ENCODE data around the gene FCAMR. TPM values are rescaled to one million over a fixed set of nuclear protein-coding genes. Genes with fewer than 3 reads are reported as not detected.
"Not testable (repeated sequence)": the region's sequence is repeated elsewhere in the genome, so short reads cannot be mapped to it uniquely, and the experiment has no call there.

The FCAMR gene
- total RNA-seq, 2 donors from 2014 or later, result 2.3 TPM; not detected in 1

DNA sequence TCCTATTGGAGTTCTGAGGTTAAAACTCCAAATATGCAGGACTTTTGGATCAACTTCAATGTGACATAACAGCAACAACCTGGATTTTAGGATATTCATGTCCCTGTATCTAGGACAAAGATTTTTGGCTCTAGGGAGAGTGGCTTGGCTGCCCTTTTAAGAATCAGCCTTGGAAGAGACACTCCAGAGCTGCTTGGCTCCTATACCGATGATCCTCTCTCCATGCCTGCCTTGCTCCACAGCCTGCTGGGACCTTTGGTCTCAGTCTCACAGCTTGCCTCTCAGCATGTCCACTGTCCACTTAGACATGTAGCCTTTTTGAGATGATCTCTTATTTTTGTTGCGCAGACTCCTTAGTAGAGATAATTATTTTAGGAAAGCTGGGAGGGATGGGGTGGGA lies 44.0 kb downstream of the FCAMR start:
- intact Hi-C loops (cut with DNase I), result no loop called here
- no peaks in the 10 kb centered on the region for H3K36me3 ChIP-seq
- DNase-seq (ENCODE audit: low spot score), result no peak
- no peaks in the 10 kb centered on the region for H3K4me1 ChIP-seq (replicated peaks)
- no peak overlapping the region for H3K4me3 ChIP-seq
- H3K27ac ChIP-seq, result no peak overlapping the region
- 98% methylated on average over 2 of the region's 2 CpGs for WGBS
- TF ChIP-seq POLR2AphosphoS5 (IDR thresholded peaks at IDR 0.05) (no peak), POLR2A (IDR thresholded peaks at IDR 0.05) (no peak)
- TF ChIP-seq, protein P1, sequence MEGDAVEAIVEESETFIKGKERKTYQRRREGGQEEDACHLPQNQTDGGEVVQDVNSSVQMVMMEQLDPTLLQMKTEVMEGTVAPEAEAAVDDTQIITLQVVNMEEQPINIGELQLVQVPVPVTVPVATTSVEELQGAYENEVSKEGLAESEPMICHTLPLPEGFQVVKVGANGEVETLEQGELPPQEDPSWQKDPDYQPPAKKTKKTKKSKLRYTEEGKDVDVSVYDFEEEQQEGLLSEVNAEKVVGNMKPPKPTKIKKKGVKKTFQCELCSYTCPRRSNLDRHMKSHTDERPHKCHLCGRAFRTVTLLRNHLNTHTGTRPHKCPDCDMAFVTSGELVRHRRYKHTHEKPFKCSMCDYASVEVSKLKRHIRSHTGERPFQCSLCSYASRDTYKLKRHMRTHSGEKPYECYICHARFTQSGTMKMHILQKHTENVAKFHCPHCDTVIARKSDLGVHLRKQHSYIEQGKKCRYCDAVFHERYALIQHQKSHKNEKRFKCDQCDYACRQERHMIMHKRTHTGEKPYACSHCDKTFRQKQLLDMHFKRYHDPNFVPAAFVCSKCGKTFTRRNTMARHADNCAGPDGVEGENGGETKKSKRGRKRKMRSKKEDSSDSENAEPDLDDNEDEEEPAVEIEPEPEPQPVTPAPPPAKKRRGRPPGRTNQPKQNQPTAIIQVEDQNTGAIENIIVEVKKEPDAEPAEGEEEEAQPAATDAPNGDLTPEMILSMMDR (IDR thresholded peaks at IDR 0.05), result no peak
- H3K27me3 ChIP-seq (replicated peaks; ENCODE audit: insufficient read depth), result no peaks in the 10 kb centered on the region
- no peaks in the 10 kb centered on the region for H3K9me3 ChIP-seq

DNA sequence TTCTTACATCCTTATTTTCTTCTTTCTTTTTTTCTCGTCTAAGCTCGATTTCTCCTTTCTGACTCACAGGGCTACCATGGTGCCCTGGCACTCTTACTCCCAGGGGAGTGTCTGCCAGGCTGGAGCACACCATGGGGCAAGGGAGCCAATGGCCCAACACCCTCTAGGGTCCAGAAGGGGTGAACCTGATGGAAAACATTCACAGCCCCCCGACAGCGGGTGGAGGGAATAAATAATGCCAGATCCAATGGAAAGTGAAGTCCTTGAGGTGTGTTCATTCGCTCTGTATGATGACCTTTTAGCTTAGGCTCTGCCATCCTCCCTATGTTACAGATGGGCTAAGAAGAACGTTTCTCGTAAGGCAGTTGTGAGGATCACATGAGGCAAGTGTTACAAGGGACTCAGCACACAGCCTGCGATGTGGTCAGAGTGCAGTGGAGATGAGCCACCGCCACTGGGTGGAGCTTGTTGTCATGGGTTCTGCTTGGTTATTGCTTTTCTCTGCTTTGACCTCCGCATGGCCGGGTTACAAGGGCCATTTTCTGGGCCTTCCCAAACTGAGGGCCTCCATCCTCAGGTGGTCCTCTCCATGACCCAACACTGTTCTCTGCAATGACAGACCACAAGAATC lies 45.0 kb downstream of the FCAMR start:
- WGBS, result 77% methylated on average over 11 of the region's 11 CpGs
- H3K27ac ChIP-seq, result no peak overlapping the region
- no peaks in the 10 kb centered on the region for H3K4me1 ChIP-seq (replicated peaks)
- no peaks in the 10 kb centered on the region for H3K36me3 ChIP-seq
- intact Hi-C loops (cut with DNase I), result no loop called here
- H3K4me3 ChIP-seq, result no peak overlapping the region
- H3K27me3 ChIP-seq (replicated peaks; ENCODE audit: insufficient read depth), result no peaks in the 10 kb centered on the region
- TF ChIP-seq POLR2AphosphoS5 (IDR thresholded peaks at IDR 0.05), result no peak
- TF ChIP-seq, protein P1 (IDR thresholded peaks at IDR 0.05), result no peak
- no peak for TF ChIP-seq POLR2A (IDR thresholded peaks at IDR 0.05)
- no peak for DNase-seq (ENCODE audit: low spot score)
- H3K9me3 ChIP-seq, result no peaks in the 10 kb centered on the region

DNA sequence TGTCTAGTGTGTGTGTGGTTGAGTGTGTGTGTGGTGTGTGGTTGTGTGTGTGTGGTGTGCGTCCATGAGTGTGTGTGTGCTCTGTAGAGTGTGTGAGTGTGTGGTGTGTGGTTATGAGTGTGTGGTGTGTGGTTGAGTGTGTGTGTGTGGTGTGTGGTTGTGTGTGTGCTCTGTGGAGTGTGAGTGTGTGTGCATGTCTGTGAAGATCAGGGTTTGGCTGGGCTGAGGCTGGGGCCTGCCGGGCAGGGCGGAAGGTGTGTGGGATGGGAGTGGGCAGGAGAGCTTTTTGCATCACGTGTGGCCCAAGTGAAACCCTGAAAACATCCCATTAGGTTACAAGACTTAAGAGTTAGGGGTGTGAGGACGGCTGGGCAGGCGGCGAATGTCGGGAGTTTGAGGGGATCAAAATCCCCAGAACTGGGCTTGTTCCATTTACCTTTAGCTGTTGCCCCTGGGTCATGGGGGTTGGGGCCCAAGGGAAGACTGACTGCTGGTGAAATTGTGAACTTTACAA lies 45.6 kb downstream of the FCAMR start:
- H3K36me3 ChIP-seq, result no peaks in the 10 kb centered on the region
- no peak for DNase-seq (ENCODE audit: low spot score)
- H3K9me3 ChIP-seq, result no peaks in the 10 kb centered on the region
- no peaks in the 10 kb centered on the region for H3K4me1 ChIP-seq (replicated peaks)
- no peak overlapping the region for H3K27ac ChIP-seq
- TF ChIP-seq POLR2AphosphoS5 (IDR thresholded peaks at IDR 0.05) (no peak), POLR2A (IDR thresholded peaks at IDR 0.05) (no peak)
- H3K4me3 ChIP-seq, result no peak overlapping the region
- WGBS, result 78% methylated on average over 8 of the region's 8 CpGs
- no peaks in the 10 kb centered on the region for H3K27me3 ChIP-seq (replicated peaks; ENCODE audit: insufficient read depth)
- intact Hi-C loops (cut with DNase I), result no loop called here

DNA sequence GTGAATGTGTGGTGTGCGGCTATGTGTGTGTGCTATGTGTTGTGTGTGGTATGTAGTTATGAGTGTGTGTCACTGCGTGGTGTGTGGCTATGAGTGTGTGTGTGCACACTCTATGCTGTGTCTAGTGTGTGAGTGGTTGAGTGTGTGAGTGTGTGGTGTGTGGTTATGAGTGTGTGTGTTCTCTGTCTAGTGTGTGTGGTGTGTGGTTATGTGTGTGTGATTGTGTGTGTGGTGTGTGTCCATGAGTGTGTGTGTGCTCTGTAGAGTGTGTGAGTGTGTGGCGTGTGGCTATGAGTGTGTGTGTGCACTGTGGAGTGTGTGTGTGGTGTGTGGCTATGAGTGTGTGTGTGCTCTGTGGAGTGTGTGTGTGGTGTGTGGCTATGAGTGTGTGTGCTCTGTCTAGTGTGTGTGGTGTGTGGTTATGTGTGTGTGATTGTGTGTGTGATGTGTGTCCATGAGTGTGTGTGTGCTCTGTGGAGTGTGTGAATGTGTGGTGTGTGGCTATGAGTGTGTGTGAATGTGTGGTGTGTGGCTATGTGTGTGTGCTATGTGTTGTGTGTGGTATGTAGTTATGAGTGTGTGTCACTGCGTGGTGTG lies 46.2 kb downstream of the FCAMR start:
- WGBS, result 84% methylated on average over 4 of the region's 4 CpGs
- DNase-seq (ENCODE audit: low spot score); intact Hi-C loops (cut with DNase I); H3K4me3 ChIP-seq; H3K4me1 ChIP-seq (replicated peaks); H3K36me3 ChIP-seq; H3K27ac ChIP-seq; H3K9me3 ChIP-seq; H3K27me3 ChIP-seq (replicated peaks; ENCODE audit: insufficient read depth): not testable (repeated sequence)

DNA sequence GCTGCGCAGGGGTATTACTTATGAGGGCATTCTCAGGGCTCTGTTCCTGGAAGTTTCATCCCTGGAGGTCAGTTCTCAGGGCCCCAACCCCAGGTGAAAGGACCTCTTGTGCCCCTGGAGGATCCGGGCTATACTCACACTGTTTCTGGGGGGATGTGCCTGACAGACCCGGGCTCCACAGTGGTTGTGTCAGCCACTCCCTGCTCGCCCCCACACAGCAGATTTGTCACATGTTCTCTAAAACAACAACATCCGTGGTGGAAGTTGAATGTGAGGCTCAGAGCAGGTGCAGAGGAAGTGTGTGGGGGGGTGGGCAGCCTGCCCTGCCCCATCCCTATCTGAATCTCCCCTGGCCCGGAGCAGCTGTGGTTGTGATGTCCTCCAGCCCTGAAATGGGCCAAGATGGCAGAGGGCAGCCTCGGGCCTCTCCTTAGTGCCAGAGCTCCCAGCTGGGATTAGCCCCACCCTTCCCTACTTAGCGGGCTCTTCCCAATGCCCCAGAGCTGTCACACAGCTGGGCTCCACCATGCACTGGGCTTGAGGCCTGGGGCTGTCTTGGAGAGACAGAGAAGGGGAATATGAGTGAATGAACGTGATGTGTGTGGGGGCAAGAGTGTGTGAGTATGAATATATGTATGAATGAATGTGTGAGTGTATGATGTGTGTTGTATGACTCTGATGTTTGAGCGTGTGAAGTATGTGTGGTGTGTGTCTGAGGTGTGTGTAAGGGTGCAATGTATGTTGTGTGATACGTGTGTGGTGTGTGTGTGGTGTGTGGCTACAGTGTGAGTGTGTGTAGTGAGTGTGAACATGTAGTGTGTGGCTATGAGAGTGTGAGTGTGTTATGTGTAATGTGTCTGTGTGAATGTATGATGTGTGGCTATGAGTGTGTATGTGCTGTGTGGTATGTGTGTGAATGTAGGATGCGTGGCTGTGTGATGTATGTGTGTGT lies 47.0 kb downstream of the FCAMR start:
- Histone ChIP-seq H3K9me3 (no peaks in the 10 kb centered on the region), H3K27me3 (replicated peaks; ENCODE audit: insufficient read depth) (no peaks in the 10 kb centered on the region), H3K4me1 (replicated peaks) (no peaks in the 10 kb centered on the region), H3K4me3 (no peak overlapping the region), H3K36me3 (no peaks in the 10 kb centered on the region), H3K27ac (no peak overlapping the region)
- TF ChIP-seq, protein P1 (IDR thresholded peaks at IDR 0.05), result no peak
- TF ChIP-seq POLR2AphosphoS5 (IDR thresholded peaks at IDR 0.05), result peak; percentile 25
- WGBS, result 71% methylated on average over 12 of the region's 12 CpGs
- intact Hi-C loops (cut with DNase I), result no loop called here
- DNase-seq (ENCODE audit: low spot score), result no peak
